ENCODE measurements around the gene FAM222B.

FAM222B gene, protein sequence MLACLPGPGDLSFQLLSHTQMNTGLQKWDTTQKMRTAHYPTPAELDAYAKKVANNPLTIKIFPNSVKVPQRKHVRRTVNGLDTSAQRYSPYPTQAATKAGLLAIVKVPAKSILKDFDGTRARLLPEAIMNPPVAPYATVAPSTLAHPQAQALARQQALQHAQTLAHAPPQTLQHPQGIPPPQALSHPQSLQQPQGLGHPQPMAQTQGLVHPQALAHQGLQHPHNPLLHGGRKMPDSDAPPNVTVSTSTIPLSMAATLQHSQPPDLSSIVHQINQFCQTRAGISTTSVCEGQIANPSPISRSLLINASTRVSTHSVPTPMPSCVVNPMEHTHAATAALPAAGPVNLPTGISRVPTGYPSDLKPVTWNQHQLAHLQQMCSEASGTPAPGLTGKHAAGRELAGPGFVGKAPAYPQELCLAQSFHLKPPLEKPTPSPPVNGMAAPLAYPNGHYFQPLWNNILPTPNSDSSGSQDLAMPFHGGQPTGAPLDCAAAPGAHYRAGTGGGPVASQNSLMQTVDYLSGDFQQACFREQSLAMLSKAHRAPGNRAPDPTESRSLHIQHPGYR

DNA sequence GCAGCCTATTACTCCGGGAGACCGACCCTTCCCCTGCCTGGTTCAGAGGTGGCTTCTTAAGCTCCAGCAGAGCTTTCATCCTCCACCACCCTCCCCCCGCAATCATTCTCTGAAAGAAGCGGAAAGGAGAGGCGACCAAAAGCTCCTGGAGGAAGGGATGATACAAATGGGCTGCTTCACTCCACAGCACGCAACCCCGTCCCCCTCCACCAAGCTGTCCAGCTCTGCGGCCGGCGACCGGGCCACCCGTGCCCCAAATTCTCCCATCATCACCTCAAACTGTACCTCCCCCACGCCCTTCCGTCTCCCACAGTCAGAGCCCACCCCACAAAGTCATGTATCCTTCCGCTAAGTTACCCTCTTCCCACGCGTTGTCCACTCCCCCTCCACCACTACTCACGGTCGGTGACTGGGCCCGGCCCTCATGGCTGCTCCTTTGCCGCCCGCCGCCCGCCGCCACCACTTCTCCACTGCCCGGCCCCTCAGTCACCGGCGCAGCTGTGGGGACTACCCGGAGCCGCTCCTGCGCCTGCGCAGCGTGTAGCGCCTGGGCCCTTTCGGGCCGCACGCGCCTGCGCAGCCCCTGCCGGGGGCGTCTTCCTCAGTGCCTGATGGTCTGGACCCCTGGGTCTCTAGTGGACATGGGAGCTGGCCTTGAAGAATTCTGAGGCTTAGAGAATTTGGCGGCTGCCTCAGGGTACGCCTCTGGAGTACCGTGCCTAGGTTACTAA lies at the start of gene FAM222B:
Gene FAM222B (minus strand): TSS at position 509 of the 731 bp plus-strand sequence. CDS start 76,123 bp downstream, outside the sequence.
- H3K4me3 ChIP-seq (ENCODE audit: low read length) = peak within 1 kb of the TSS; percentile 81
- TF ChIP-seq ZNF274 (IDR thresholded peaks at IDR 0.05; ENCODE audit: low read depth, low read length) = no peak

- H3K4me3 ChIP-seq (ENCODE audit: low read length) = no peak overlapping the region
- no peak for TF ChIP-seq ZNF274 (IDR thresholded peaks at IDR 0.05; ENCODE audit: low read depth, low read length)
These were observed 49.4 kb upstream of the FAM222B start for GRCh38 chr17:28892024-28892423.

DNA sequence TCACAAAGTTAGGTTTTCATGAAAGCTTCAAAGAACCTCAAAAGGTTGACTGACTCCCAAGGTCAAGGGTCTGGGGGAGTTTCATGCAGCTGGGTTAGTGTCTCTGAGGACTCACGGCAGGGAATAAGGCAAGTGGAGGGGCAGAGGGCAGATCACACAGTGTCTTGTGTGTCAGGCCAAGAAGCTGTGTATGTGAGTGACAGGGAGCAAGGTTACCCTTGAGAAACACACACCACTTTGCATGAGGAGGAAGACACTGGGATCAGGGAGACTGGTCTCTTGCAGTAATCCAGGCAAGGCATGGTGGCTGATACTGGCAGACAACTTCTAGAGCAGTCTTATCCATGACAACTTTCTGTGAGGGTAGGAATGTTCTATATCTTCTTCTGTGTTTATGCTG lies 48.6 kb upstream of the FAM222B start:
- TF ChIP-seq ZNF274 (IDR thresholded peaks at IDR 0.05; ENCODE audit: low read depth, low read length) = no peak
- H3K4me3 ChIP-seq (ENCODE audit: low read length) = no peak overlapping the region

GRCh38 chr17:28889996-28890395 lies 47.4 kb upstream of the FAM222B start:
- H3K4me3 ChIP-seq (ENCODE audit: low read length) = no peak overlapping the region
- no peak for TF ChIP-seq ZNF274 (IDR thresholded peaks at IDR 0.05; ENCODE audit: low read depth, low read length)

- H3K4me3 ChIP-seq (ENCODE audit: low read length) = no peak overlapping the region
- no peak for TF ChIP-seq ZNF274 (IDR thresholded peaks at IDR 0.05; ENCODE audit: low read depth, low read length)
These were observed 46.2 kb upstream of the FAM222B start for GRCh38 chr17:28888832-28889231.

DNA sequence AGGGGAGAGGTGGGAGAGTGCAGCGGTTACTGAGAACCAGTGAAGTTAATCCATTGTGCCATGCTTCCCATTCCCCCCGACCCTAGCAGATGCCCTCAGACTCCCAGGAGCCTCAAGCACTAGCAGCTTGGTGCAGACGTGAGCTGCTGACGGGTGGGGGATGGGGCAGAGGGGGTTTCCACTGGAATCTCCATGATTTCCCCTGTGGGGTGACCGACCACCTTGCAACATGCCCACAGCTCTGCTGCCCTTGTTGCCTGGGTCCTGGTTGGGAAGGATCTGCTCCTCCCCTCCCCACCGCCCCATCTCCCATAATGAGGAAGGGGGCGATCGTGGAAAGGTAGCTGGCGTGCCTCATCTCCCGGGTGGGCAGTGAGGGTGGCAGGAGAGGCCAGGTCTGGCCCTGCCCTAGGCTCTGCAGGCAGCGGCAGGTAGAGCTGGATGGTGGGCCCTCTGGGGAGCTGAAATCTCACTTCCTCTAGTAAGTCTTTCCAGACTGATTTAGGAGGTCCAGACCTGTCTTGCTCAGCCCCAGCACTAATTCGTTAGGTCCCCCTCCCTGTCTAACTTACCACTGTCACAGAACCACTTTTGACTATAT lies 45.4 kb upstream of the FAM222B start:
- TF ChIP-seq ZNF274 (IDR thresholded peaks at IDR 0.05; ENCODE audit: low read depth, low read length) = no peak
- H3K4me3 ChIP-seq (ENCODE audit: low read length) = no peak overlapping the region

DNA sequence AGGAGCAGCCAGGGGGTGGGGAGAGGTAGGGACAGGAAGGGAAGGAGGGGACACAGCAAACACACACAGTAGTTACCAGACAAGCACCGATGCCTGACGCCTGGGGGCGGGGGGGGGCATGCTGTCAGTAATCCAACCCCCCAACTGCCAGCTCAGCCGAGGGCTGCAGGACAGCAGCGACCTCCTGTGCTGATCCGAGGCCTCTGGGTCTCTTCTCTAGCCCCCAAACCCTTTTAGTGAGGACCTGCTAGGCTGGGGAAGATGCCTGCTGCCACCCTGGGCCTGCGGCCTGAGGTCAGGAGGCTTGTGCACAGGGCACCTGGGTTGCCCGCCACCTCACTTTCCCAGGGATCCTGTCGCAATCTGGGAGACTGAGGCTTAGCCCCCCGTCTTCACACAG lies 43.4 kb upstream of the FAM222B start:
- no peak for TF ChIP-seq ZNF274 (IDR thresholded peaks at IDR 0.05; ENCODE audit: low read depth, low read length)
- H3K4me3 ChIP-seq (ENCODE audit: low read length) = no peak overlapping the region

DNA sequence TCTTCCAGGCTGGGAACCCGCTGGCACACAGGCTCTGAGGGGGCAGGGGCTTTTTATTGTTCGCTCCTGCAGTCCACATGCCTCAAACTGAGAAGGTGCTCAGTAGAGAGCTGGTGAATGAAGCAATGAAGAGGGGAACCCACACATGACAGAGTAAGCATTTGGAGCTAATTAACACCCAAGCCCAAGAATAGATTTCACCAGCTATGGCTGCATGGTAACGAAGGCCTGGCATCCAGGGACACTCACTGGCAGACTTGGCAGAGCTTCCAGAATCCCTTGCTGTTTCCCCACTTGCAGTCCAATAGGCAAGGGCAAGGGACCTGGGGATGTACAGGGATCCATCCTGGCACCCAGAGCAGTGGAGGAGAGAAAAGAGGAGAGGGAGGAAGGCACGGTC lies 42.8 kb upstream of the FAM222B start:
- H3K4me3 ChIP-seq (ENCODE audit: low read length) = no peak overlapping the region
- no peak for TF ChIP-seq ZNF274 (IDR thresholded peaks at IDR 0.05; ENCODE audit: low read depth, low read length)

- no peak overlapping the region for H3K4me3 ChIP-seq (ENCODE audit: low read length)
- TF ChIP-seq ZNF274 (IDR thresholded peaks at IDR 0.05; ENCODE audit: low read depth, low read length) = no peak
These were observed 41.5 kb upstream of the FAM222B start for GRCh38 chr17:28883967-28884702.

GRCh38 chr17:28882154-28882895 lies 39.7 kb upstream of the FAM222B start:
- H3K4me3 ChIP-seq (ENCODE audit: low read length) = no peak overlapping the region
- TF ChIP-seq ZNF274 (IDR thresholded peaks at IDR 0.05; ENCODE audit: low read depth, low read length) = no peak

DNA sequence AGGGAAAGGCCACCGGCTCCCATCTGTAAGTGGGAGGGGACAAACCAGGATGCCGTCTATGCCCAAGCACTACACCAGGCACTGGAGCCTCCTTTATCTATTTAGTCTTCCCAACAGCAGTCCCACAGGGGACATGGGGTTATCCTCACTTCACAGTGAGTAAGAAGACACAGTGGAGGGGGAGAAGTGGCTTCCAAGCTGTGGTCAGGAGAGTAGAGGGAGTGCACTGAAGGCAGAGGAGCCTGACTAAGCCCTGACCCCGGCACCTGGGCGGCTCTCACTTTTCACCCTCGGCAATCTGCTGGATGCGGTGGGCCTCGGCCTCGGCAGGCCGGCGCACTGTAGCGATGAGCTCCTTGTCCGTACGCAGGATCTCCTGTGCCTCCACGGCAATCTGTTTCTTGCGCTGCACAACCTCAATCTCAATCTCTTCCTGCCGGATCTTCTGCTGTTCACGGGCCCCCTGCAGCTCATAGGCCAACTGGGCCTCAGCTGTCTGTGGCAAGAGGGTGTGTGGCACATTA lies 39.0 kb upstream of the FAM222B start:
- no peak for TF ChIP-seq ZNF274 (IDR thresholded peaks at IDR 0.05; ENCODE audit: low read depth, low read length)
- no peak overlapping the region for H3K4me3 ChIP-seq (ENCODE audit: low read length)

GRCh38 chr17:28880572-28880945 lies 38.0 kb upstream of the FAM222B start:
- no peak for TF ChIP-seq ZNF274 (IDR thresholded peaks at IDR 0.05; ENCODE audit: low read depth, low read length)
- no peak overlapping the region for H3K4me3 ChIP-seq (ENCODE audit: low read length)
